GM13977 (cell line): ENCODE results near the gene MYZAP.

Source experiments
- DNase-seq: peaks from one replicate; pipeline ENCODE4 v3.0.0; 2012; ENCODE audit warnings: low spot score
- CTCF ChIP-seq: IDR thresholded peaks from 2 replicates; pipeline ENCODE4 v1.5.1; 2012; ENCODE audit warnings: mild to moderate bottlenecking, control low read depth; ENCODE audit not compliant: insufficient read depth; ENCODE audit errors: extremely low read depth, missing control alignments
- in situ Hi-C: fragments of 300-500 bp; cut with MboI; formaldehyde crosslinking; loops from one replicate; pipeline ENCODE4 v1.12.0; 2022; ENCODE audit warnings: low sequenced_read_pairs, low pct_unique_long_range_greater_than_20kb, mixed read lengths, inconsistent platforms; ENCODE audit not compliant: unreplicated experiment

MYZAP gene

GRCh38 chr15:57624730-57625129 is 33.0 kb downstream of the MYZAP start:
- in situ Hi-C loops = no loop called here
- TF ChIP-seq CTCF = no peak
- no peak for DNase-seq

GRCh38 chr15:57625703-57626448 is 34.2 kb downstream of the MYZAP start:
- DNase-seq = no peak
- in situ Hi-C loops = no loop called here
- no peak for TF ChIP-seq CTCF

- no peak for TF ChIP-seq CTCF
- in situ Hi-C loops = no loop called here
- DNase-seq = no peak
These were observed 35.2 kb downstream of the MYZAP start for GRCh38 chr15:57626713-57627440.

- TF ChIP-seq CTCF = no peak
- DNase-seq = no peak
- in situ Hi-C loops = no loop called here
These were observed 39.8 kb downstream of the MYZAP start for GRCh38 chr15:57631386-57632110.

GRCh38 chr15:57634290-57634689 is 42.6 kb downstream of the MYZAP start:
- no peak for DNase-seq
- in situ Hi-C loops = no loop called here

More at GRCh38 chr15:57634290-57634689, 42.6 kb downstream of the MYZAP start:
- no peak for TF ChIP-seq CTCF
